SK-N-SH (cell line): Measurements from ENCODE around the gene TAS2R42. TPM values are rescaled to one million over a fixed set of nuclear protein-coding genes. Genes with fewer than 3 reads are reported as not detected.

Experiments used
- CTCF ChIA-PET: fragments of 300-600, 350-600 bp; formaldehyde crosslinking; extraction: SDS; loops from one replicate; lab custom pipeline; 2021; lab: Yijun Ruan, JAX
- POLR2A ChIA-PET: fragments of 350-600 bp; sonication (Branson Sonifier 250); formaldehyde crosslinking; extraction: SDS; loops from one replicate; lab custom pipeline; 2020; ENCODE audit warnings: antibody characterized with exemption, inconsistent platforms; lab: Yijun Ruan, JAX
- DNase-seq: peaks from one replicate; pipeline ENCODE4 v3.0.0; 2012
- H2AFZ ChIP-seq: fragments of 200-600 bp; sonication (generic); 2 replicates; pipeline ENCODE4 v1.8.1; 2016; ENCODE audit warnings: antibody characterized with exemption, mild to moderate bottlenecking, low read depth
- H3F3A ChIP-seq: fragments of 200-600 bp; sonication (generic); replicated peaks from 2 replicates; pipeline ENCODE3; 2016; ENCODE audit warnings: antibody characterized with exemption, mild to moderate bottlenecking; ENCODE audit not compliant: insufficient read depth
- H3K27ac ChIP-seq, 2 experiments: fragments of 200-500 bp in 1 of 2; fragments of 200-600 bp in 1 of 2; sonication (Bioruptor generic) in 1 of 2; sonication (generic), shearing (Covaris generic) in 1 of 2; 2 replicates each; pipeline versions ENCODE4 v1.5.1 to v1.6.1; 2014 to 2016; ENCODE audit warnings: low read depth in 2 of 2, inconsistent platforms in 1 of 2, low read length in 1 of 2, mild to moderate bottlenecking in 1 of 2, mixed read lengths in 1 of 2
- H3K27me3 ChIP-seq: fragments of 200-600 bp; sonication (generic), shearing (Covaris generic); 2 replicates; pipeline ENCODE4 v1.6.1; 2016; ENCODE audit warnings: mixed run types; ENCODE audit not compliant: insufficient read depth
- H3K36me3 ChIP-seq, 2 experiments: fragments of 200-500 bp in 1 of 2; fragments of 200-600 bp in 1 of 2; sonication (Bioruptor generic) in 1 of 2; sonication (generic) in 1 of 2; replicated peaks in 1 of 2; 2 replicates each; pipeline versions ENCODE3 to v1.5.1; 2014 to 2016; ENCODE audit warnings: low read length in 1 of 2, mild to moderate bottlenecking in 1 of 2; ENCODE audit not compliant: insufficient read depth in 2 of 2, control insufficient read depth in 1 of 2
- H3K4me1 ChIP-seq, 2 experiments: fragments of 200-500 bp in 1 of 2; fragments of 200-600 bp in 1 of 2; sonication (Bioruptor generic) in 1 of 2; sonication (generic), shearing (Covaris generic) in 1 of 2; 2 replicates each; pipeline versions ENCODE4 v1.5.1 to v1.6.1; 2014 to 2016; ENCODE audit warnings: low read depth in 1 of 2, low read length in 1 of 2, mixed run types in 1 of 2; ENCODE audit not compliant: insufficient read depth in 2 of 2, control insufficient read depth in 1 of 2
- H3K4me2 ChIP-seq: fragments of 200-600 bp; sonication (generic), shearing (Covaris generic); 2 replicates; pipeline ENCODE4 v1.6.1; 2017; ENCODE audit warnings: mixed run types
- H3K4me3 ChIP-seq, 2 experiments: fragments of 200-500 bp in 1 of 2; fragments of 200-600 bp in 1 of 2; sonication (Bioruptor generic) in 1 of 2; sonication (generic), shearing (Covaris generic) in 1 of 2; 2 replicates each; pipeline versions ENCODE4 v1.5.1 to v1.8.1; 2014 to 2016; ENCODE audit warnings: low read depth in 2 of 2, inconsistent platforms in 1 of 2, low read length in 1 of 2, mild to moderate bottlenecking in 1 of 2, mixed read lengths in 1 of 2, moderate library complexity in 1 of 2
- H3K79me2 ChIP-seq: fragments of 200-600 bp; sonication (generic); 2 replicates; pipeline ENCODE4 v1.8.1; 2017; ENCODE audit warnings: mild to moderate bottlenecking; ENCODE audit not compliant: insufficient read depth
- H3K9ac ChIP-seq: fragments of 200-600 bp; sonication (generic); 2 replicates; pipeline ENCODE4 v1.6.1; 2017; ENCODE audit warnings: mixed run types
- H3K9me2 ChIP-seq: fragments of 200-600 bp; sonication (generic); 2 replicates; pipeline ENCODE4 v1.6.1; 2017; ENCODE audit warnings: mixed run types
- H3K9me3 ChIP-seq: fragments of 200-600 bp; sonication (generic); 2 replicates; pipeline ENCODE4 v1.6.1; 2017; ENCODE audit warnings: mixed run types, mild to moderate bottlenecking, moderate library complexity
- H4K20me1 ChIP-seq: fragments of 200-600 bp; sonication (generic); 2 replicates; pipeline ENCODE4 v1.6.1; 2017; ENCODE audit warnings: mild to moderate bottlenecking, mixed run types; ENCODE audit not compliant: insufficient read depth
- CTCF ChIP-seq: fragments of 200-600 bp; sonication (generic); IDR thresholded peaks from 2 replicates; pipeline ENCODE4 v1.6.1; 2017; ENCODE audit warnings: antibody characterized with exemption, mild to moderate bottlenecking, moderate library complexity
- EP300 ChIP-seq, 2 experiments: IDR thresholded peaks; 2 replicates each; pipeline versions ENCODE4 v1.4.0 to v1.6.1; 2012; ENCODE audit warnings: borderline replicate concordance in 1 of 2, low read depth in 1 of 2, low read length in 1 of 2
- GATA2 ChIP-seq: sonication (generic); formaldehyde crosslinking; IDR thresholded peaks from 2 replicates; pipeline ENCODE4 v1.5.0; 2020; ENCODE audit warnings: mild to moderate bottlenecking, missing genetic modification reagents
- JUND ChIP-seq: IDR thresholded peaks from 2 replicates; pipeline ENCODE4 v1.4.0; 2012
- MEF2A ChIP-seq: IDR thresholded peaks from 2 replicates; pipeline ENCODE4 v1.4.0; 2012; ENCODE audit warnings: low read depth, borderline replicate concordance
- MXI1 ChIP-seq: IDR thresholded peaks from 2 replicates; pipeline ENCODE4 v1.6.1; 2012; ENCODE audit warnings: mild to moderate bottlenecking, low read depth, low read length, improper control_type of control experiment
- RAD21 ChIP-seq: IDR thresholded peaks from 2 replicates; pipeline ENCODE4 v1.6.1; 2012; ENCODE audit warnings: mild to moderate bottlenecking, low read length
- RCOR1 ChIP-seq: fragments of 150-350 bp; IDR thresholded peaks from 2 replicates; pipeline ENCODE4 v1.6.1; 2017; ENCODE audit warnings: antibody characterized with exemption, low read length
- RFX5 ChIP-seq: IDR thresholded peaks from 2 replicates; pipeline ENCODE4 v1.6.1; 2012; ENCODE audit warnings: mild to moderate bottlenecking, improper control_type of control experiment, low read length
- TCF12 ChIP-seq: IDR thresholded peaks from 2 replicates; pipeline ENCODE4 v1.4.0; 2012
- TEAD4 ChIP-seq: IDR thresholded peaks from 2 replicates; pipeline ENCODE4 v1.4.0; 2012; ENCODE audit warnings: mild to moderate bottlenecking, borderline replicate concordance; ENCODE audit not compliant: insufficient read depth
- USF1 ChIP-seq: IDR thresholded peaks from 2 replicates; pipeline ENCODE4 v1.4.0; 2012; ENCODE audit warnings: low read depth, borderline replicate concordance
- ZBTB33 ChIP-seq: IDR thresholded peaks from 2 replicates; pipeline ENCODE4 v1.4.0; 2012; ENCODE audit warnings: low read depth, borderline replicate concordance
- polyA plus RNA-seq, 3 experiments: library from polyadenylated mRNA; depleted of rRNA; stranded (reverse); fragments of >200 nt; gene quantifications; 2 replicates each; pipeline ENCODE4 v1.2.3, GENCODE V29; 2012
- TF ChIP-seq, protein P1 (sequence below): fragments of 150-350 bp; IDR thresholded peaks from 2 replicates; pipeline ENCODE4 v1.6.1; 2016; ENCODE audit warnings: mild to moderate bottlenecking, low read depth, low read length

TAS2R42 gene
- polyA plus RNA-seq, 1 of the 3 experiments (the other 2 are of a cell fraction), result not detected

- no peak overlapping the region for H3K27ac ChIP-seq
- CTCF ChIA-PET, result interaction anchor here (1.3 kb wide), 1 partner anchor 453 kb away, joined by 6 read pairs; no protein-coding TSS in a partner anchor
- H3K9me2 ChIP-seq, result no peaks in the 10 kb centered on the region
- TF ChIP-seq JUND (no peak), RFX5 (no peak), GATA2 (CRISPR knock-in tag) (no peak), ZBTB33 (no peak), USF1 (no peak), RCOR1 (no peak), MEF2A (no peak), RAD21 (no peak), EP300 (IDR thresholded peaks at IDR 0.05; ENCODE audit: borderline replicate concordance in 1 of 2, low read depth in 1 of 2, low read length in 1 of 2) (no peak), CTCF (no peak), TCF12 (no peak), MXI1 (no peak), TEAD4 (no peak)
- TF ChIP-seq, protein P1, sequence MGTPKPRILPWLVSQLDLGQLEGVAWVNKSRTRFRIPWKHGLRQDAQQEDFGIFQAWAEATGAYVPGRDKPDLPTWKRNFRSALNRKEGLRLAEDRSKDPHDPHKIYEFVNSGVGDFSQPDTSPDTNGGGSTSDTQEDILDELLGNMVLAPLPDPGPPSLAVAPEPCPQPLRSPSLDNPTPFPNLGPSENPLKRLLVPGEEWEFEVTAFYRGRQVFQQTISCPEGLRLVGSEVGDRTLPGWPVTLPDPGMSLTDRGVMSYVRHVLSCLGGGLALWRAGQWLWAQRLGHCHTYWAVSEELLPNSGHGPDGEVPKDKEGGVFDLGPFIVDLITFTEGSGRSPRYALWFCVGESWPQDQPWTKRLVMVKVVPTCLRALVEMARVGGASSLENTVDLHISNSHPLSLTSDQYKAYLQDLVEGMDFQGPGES, result no peak
- H3K4me3 ChIP-seq, result no peak overlapping the region
- no peak for DNase-seq
- H3K4me1 ChIP-seq, result no peaks in the 10 kb centered on the region
- no peak overlapping the region for H3K9ac ChIP-seq
- H3K9me3 ChIP-seq, result no peaks in the 10 kb centered on the region
- no peaks in the 10 kb centered on the region for H3K36me3 ChIP-seq
- no peaks in the 10 kb centered on the region for H3K79me2 ChIP-seq
- H2AFZ ChIP-seq, result no peak overlapping the region
- H3F3A ChIP-seq, result no peaks in the 10 kb centered on the region
- no peaks in the 10 kb centered on the region for H4K20me1 ChIP-seq
- no peaks in the 10 kb centered on the region for H3K27me3 ChIP-seq
- H3K4me2 ChIP-seq, result no peak overlapping the region
- POLR2A ChIA-PET, result no interaction called here
Observed at GRCh38 chr12:11202811-11203210, 16.1 kb upstream of the TAS2R42 start.
